Measurements from ENCODE around the gene MIA3. TPM values are rescaled to one million over a fixed set of nuclear protein-coding genes. Genes with fewer than 3 reads are reported as not detected.
"Not testable (repeated sequence)": the region's sequence is repeated elsewhere in the genome, so short reads cannot be mapped to it uniquely, and the experiment has no call there.

The MIA3 gene
- total and polyA plus RNA-seq, 7 experiments from 2014 or later = 48.0 to 112 (median 79.6) TPM

DNA sequence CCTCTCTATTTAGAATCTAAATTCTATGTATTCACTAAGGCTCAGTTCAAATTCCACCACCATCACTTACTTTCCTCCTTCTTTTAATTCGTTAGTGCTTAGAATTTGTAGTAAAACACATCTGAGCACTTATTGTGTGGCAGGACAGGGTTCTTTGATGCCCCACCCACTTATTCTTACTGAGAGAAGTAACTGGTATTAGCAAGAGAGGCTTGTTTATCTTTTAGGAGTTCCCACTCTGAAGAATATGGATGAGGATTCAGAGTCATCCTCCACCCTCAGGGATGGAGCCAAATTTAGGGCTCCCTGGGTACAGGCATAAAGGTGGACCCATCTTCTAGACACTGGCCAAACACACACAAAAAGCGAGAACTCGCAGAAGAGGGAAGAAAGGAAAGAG lies 16.6 kb upstream of the MIA3 start:
- POLR2A ChIA-PET = no interaction called here
- H3K9me3 ChIP-seq (ENCODE audit: control insufficient read depth in 2 of 3, low read length in 3 of 3) = no peaks in the 10 kb centered on the region
- H3K27me3 Mint-ChIP-seq = peaks cover 0 to 11% (median 0%) of the 10 kb centered on the region in 5 donors
- H3K4me3 Mint-ChIP-seq = no peak overlapping the region
- H3K27me3 ChIP-seq (ENCODE audit: control insufficient read depth in 2 of 2, insufficient read depth in 2 of 2, low read length in 2 of 2) = no peaks in the 10 kb centered on the region
- H3K36me3 Mint-ChIP-seq = no peaks in the 10 kb centered on the region
- H3K4me3 ChIP-seq (ENCODE audit: low read length) = no peak overlapping the region
- H3K27ac ChIP-seq (ENCODE audit: low read depth, low read length) = no peak overlapping the region
- no peak for DNase-seq
- ATAC-seq = no peak
- no peaks in the 10 kb centered on the region for H3K36me3 ChIP-seq (ENCODE audit: control insufficient read depth in 2 of 3, insufficient read depth in 3 of 3, low read length in 3 of 3)
- CTCF ChIA-PET = no interaction called here
- H3K27ac Mint-ChIP-seq = peak overlapping the region in 1 of 9 donors; percentile 14
- no peaks in the 10 kb centered on the region for H3K4me1 Mint-ChIP-seq
- peaks cover 0 to 1% (median 0%) of the 10 kb centered on the region in 11 donors for H3K9me3 Mint-ChIP-seq
- no peaks in the 10 kb centered on the region for H3K4me1 ChIP-seq (ENCODE audit: control insufficient read depth in 2 of 2, insufficient read depth in 2 of 2, low read length in 2 of 2)
- intact Hi-C loops (cut with micrococcal nuclease) = no loop called here

DNA sequence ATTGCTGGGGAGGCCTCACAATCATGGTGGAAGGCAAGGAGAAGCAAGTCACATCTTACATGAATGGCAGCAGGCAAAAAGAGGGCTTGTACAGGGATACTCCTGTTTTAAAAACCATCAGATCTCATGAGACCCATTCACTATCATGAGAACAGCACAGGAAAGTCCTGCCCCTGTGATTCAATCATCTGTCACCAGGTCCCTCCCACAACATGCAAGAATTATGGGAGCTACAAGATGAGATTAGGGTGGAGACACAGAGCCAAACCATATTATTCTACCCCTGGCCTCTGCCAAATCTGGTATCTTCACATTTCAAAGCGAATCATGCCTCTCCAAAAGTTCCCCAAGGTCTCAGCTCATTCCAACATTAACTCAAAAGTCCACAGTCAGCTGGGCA lies 11.1 kb upstream of the MIA3 start:
- no peaks in the 10 kb centered on the region for H3K4me1 ChIP-seq (ENCODE audit: control insufficient read depth in 2 of 2, insufficient read depth in 2 of 2, low read length in 2 of 2)
- H3K4me1 Mint-ChIP-seq = no peaks in the 10 kb centered on the region
- no peak overlapping the region for H3K27ac Mint-ChIP-seq
- H3K36me3 ChIP-seq (ENCODE audit: control insufficient read depth in 2 of 3, insufficient read depth in 3 of 3, low read length in 3 of 3) = no peaks in the 10 kb centered on the region
- H3K4me3 Mint-ChIP-seq = no peak overlapping the region
- CTCF ChIA-PET = no interaction called here
- no peak for ATAC-seq
- H3K9me3 Mint-ChIP-seq = peaks cover 0 to 14% (median 3%) of the 10 kb centered on the region in 11 donors
- no peaks in the 10 kb centered on the region for H3K9me3 ChIP-seq (ENCODE audit: control insufficient read depth in 2 of 3, low read length in 3 of 3)
- no peak for DNase-seq
- POLR2A ChIA-PET = no interaction called here
- peaks cover 0 to 14% (median 0%) of the 10 kb centered on the region in 5 donors for H3K36me3 Mint-ChIP-seq
- H3K27me3 Mint-ChIP-seq = peaks cover 0 to 27% (median 2%) of the 10 kb centered on the region in 5 donors
- intact Hi-C loops (cut with micrococcal nuclease) = no loop called here
- no peak overlapping the region for H3K4me3 ChIP-seq (ENCODE audit: low read length)
- H3K27ac ChIP-seq (ENCODE audit: low read depth, low read length) = no peak overlapping the region
- H3K27me3 ChIP-seq (ENCODE audit: control insufficient read depth in 2 of 2, insufficient read depth in 2 of 2, low read length in 2 of 2) = no peaks in the 10 kb centered on the region

DNA sequence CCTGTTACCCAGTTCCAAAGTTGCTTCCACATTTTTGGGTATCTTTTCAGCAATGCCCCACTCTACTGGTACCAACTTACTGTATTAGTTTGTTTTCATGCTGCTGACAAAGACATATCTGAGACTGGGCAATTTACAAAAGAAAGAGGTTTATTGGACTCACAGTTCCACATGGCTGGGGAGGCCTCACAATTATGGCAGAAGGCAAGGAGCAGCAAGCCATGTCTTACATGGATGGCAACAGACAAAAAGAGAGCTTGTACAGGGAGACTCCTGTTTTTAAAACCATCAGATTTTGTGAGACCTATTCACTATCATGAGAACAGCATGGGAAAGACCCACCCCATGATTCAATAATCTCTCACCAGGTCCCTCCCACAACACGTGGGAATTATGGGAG lies 8.8 kb upstream of the MIA3 start:
- H3K9me3 ChIP-seq (ENCODE audit: control insufficient read depth in 2 of 3, low read length in 3 of 3); DNase-seq; ATAC-seq; CTCF ChIA-PET; H3K4me3 ChIP-seq (ENCODE audit: low read length); H3K27ac ChIP-seq (ENCODE audit: low read depth, low read length); H3K4me1 ChIP-seq (ENCODE audit: control insufficient read depth in 2 of 2, insufficient read depth in 2 of 2, low read length in 2 of 2); H3K4me3 Mint-ChIP-seq; H3K36me3 ChIP-seq (ENCODE audit: control insufficient read depth in 2 of 3, insufficient read depth in 3 of 3, low read length in 3 of 3); H3K4me1 Mint-ChIP-seq; intact Hi-C loops (cut with micrococcal nuclease); H3K27me3 ChIP-seq (ENCODE audit: control insufficient read depth in 2 of 2, insufficient read depth in 2 of 2, low read length in 2 of 2); H3K27ac Mint-ChIP-seq: not testable (repeated sequence)
- Mint-ChIP-seq H3K9me3 (peaks cover 0 to 14% (median 3%) of the 10 kb centered on the region in 11 donors), H3K36me3 (peaks cover 0 to 14% (median 0%) of the 10 kb centered on the region in 5 donors), H3K27me3 (peaks cover 5 to 48% (median 18%) of the 10 kb centered on the region in 5 donors)
- POLR2A ChIA-PET = interaction anchor here (0.6 to 0.7 kb wide), 2 partner anchors 13 to 143 kb away, joined by 3 read pairs; no protein-coding TSS in a partner anchor

DNA sequence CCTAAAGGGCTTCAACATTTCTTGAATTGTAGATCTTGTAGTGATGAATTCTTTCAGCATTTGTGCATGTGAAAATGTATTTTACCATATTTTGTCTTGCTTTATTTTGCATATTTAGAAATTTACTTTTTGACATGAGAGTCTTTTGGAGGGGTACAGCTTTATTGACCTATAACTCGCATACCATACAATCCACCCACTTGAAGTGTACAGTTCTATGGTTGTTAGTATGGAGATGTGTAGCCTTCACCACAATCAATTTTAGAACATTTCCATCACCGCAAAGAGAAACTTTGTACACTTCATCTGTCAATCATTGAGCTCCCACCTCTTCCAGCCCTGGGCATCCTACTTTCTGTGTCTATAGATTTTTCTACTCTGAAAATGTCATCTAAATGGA lies 7.2 kb upstream of the MIA3 start:
- intact Hi-C loops (cut with micrococcal nuclease) = loop anchor here (2.0 to 10.0 kb wide), 5 partner anchors 14 to 1234 kb away; partner anchors contain the start of genes DISP1 (in 1 of the 2), DUSP10 (in 1 of the 2), SUSD4 (in 1 of the 2) and TP53BP2 (in 1 of the 2)
- DNase-seq (no peak), ATAC-seq (no peak)
- Histone ChIP-seq H3K36me3 (ENCODE audit: control insufficient read depth in 2 of 3, insufficient read depth in 3 of 3, low read length in 3 of 3) (no peaks in the 10 kb centered on the region), H3K9me3 (ENCODE audit: control insufficient read depth in 2 of 3, low read length in 3 of 3) (no peaks in the 10 kb centered on the region), H3K27me3 (ENCODE audit: control insufficient read depth in 2 of 2, insufficient read depth in 2 of 2, low read length in 2 of 2) (no peaks in the 10 kb centered on the region), H3K4me1 (ENCODE audit: control insufficient read depth in 2 of 2, insufficient read depth in 2 of 2, low read length in 2 of 2) (no peaks in the 10 kb centered on the region), H3K27ac (ENCODE audit: low read depth, low read length) (no peak overlapping the region), H3K4me3 (ENCODE audit: low read length) (no peak overlapping the region)
- Mint-ChIP-seq H3K27ac (no peak overlapping the region), H3K9me3 (peaks cover 0 to 14% (median 3%) of the 10 kb centered on the region in 11 donors), H3K36me3 (peaks cover 0 to 14% (median 0%) of the 10 kb centered on the region in 5 donors), H3K4me1 (no peaks in the 10 kb centered on the region), H3K27me3 (peaks cover 5 to 58% (median 29%) of the 10 kb centered on the region in 5 donors), H3K4me3 (no peak overlapping the region)
- ChIA-PET CTCF (no interaction called here), POLR2A (no interaction called here)

DNA sequence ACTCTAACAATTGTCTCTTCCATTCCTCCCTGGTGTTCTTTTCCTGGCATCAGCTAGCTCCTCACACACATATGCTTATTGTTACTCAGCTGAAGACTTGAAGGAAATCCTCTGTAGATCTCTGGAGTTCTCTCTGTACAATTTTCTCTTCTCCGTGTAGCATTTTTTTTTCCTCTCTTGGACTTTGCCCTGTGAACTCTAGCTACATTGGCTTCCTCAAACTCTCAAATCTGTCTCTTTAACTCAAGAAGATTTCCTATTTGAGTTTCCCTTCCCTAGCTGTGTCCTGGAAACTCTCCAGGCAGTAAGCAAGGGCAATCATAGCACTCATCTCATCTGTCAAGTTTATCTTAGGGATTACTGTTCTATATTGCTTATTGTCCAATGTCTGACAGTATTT lies 4.3 kb upstream of the MIA3 start:
- H3K4me3 ChIP-seq (ENCODE audit: low read length) = no peak overlapping the region
- H3K4me1 ChIP-seq (ENCODE audit: control insufficient read depth in 2 of 2, insufficient read depth in 2 of 2, low read length in 2 of 2) = peaks cover 7 to 8% of the 10 kb centered on the region in 2 donors
- peaks cover 5 to 74% (median 29%) of the 10 kb centered on the region in 5 donors for H3K27me3 Mint-ChIP-seq
- ATAC-seq = no peak
- DNase-seq = no peak
- no peak overlapping the region for H3K27ac ChIP-seq (ENCODE audit: low read depth, low read length)
- H3K36me3 ChIP-seq (ENCODE audit: control insufficient read depth in 2 of 3, insufficient read depth in 3 of 3, low read length in 3 of 3) = no peaks in the 10 kb centered on the region
- H3K9me3 ChIP-seq (ENCODE audit: control insufficient read depth in 2 of 3, low read length in 3 of 3) = no peaks in the 10 kb centered on the region
- peaks cover 0 to 11% (median 6%) of the 10 kb centered on the region in 7 donors for H3K4me1 Mint-ChIP-seq
- intact Hi-C loops (cut with micrococcal nuclease) = loop anchor here (10.0 kb wide), 4 partner anchors 201 to 1231 kb away; partner anchors contain the start of genes DISP1 (in 1 of the 2), DUSP10 (in 1 of the 2), SUSD4 (in 1 of the 2) and TP53BP2 (in 1 of the 2)
- H3K27me3 ChIP-seq (ENCODE audit: control insufficient read depth in 2 of 2, insufficient read depth in 2 of 2, low read length in 2 of 2) = no peaks in the 10 kb centered on the region
- H3K36me3 Mint-ChIP-seq = peaks cover 0 to 13% (median 0%) of the 10 kb centered on the region in 5 donors
- POLR2A ChIA-PET = no interaction called here
- H3K4me3 Mint-ChIP-seq = no peak overlapping the region
- CTCF ChIA-PET = no interaction called here
- peak overlapping the region in 1 of 9 donors; percentile 46 for H3K27ac Mint-ChIP-seq
- H3K9me3 Mint-ChIP-seq = peaks cover 0 to 14% (median 3%) of the 10 kb centered on the region in 11 donors

DNA sequence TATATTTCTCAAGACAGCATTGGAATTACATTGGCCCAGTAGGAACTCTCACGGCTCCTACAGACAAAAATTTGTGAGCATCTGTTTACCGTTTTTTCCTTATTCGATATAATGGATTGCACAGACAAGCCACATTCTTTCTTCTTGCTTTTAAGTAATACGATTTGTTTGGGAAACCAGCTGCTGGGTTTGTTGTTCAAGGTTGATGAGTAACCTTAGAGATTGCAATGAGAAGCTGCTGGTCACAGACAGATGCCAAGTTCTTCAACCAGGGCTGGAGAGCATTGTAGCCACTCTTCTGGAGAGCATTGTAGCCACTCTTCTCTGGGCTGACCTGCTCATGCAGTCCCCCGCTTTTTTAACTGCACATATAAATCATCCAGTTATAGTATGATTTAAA lies 1.4 kb upstream of the MIA3 start:
- DNase-seq (no peak), ATAC-seq (no peak)
- ChIA-PET POLR2A (interaction anchor here (0.5 to 1.1 kb wide), 4 partner anchors 27 to 747 kb away, joined by 3 to 6 read pairs (median 4); partner anchors contain the start of genes AIDA, BROX, SUSD4 and TAF1A), CTCF (interaction anchor here (1.8 kb wide), 1 partner anchor 17 kb away, joined by 6 read pairs; no protein-coding TSS in a partner anchor)
- no peak overlapping the region for H3K27ac ChIP-seq (ENCODE audit: low read depth, low read length)
- no peaks in the 10 kb centered on the region for H3K36me3 ChIP-seq (ENCODE audit: control insufficient read depth in 2 of 3, insufficient read depth in 3 of 3, low read length in 3 of 3)
- H3K4me1 ChIP-seq (ENCODE audit: control insufficient read depth in 2 of 2, insufficient read depth in 2 of 2, low read length in 2 of 2) = peaks cover 18 to 22% of the 10 kb centered on the region in 2 donors
- no peaks in the 10 kb centered on the region for H3K9me3 ChIP-seq (ENCODE audit: control insufficient read depth in 2 of 3, low read length in 3 of 3)
- H3K27me3 ChIP-seq (ENCODE audit: control insufficient read depth in 2 of 2, insufficient read depth in 2 of 2, low read length in 2 of 2) = no peaks in the 10 kb centered on the region
- peaks cover 0 to 2% (median 0%) of the 10 kb centered on the region in 11 donors for H3K9me3 Mint-ChIP-seq
- peak overlapping the region; percentile 89 to 95 (median 93) for H3K4me3 Mint-ChIP-seq
- peaks cover 14 to 39% (median 32%) of the 10 kb centered on the region in 7 donors for H3K4me1 Mint-ChIP-seq
- H3K36me3 Mint-ChIP-seq = peaks cover 0 to 4% (median 0%) of the 10 kb centered on the region in 5 donors
- no peak overlapping the region for H3K4me3 ChIP-seq (ENCODE audit: low read length)
- intact Hi-C loops (cut with micrococcal nuclease) = loop anchor here (5.0 to 10.0 kb wide), 5 partner anchors 198 to 1228 kb away; partner anchors contain the start of genes DISP1 (in 1 of the 2), DUSP10 (in 1 of the 2), SUSD4 (in 1 of the 2) and TLR5 (in 1 of the 2)
- peaks cover 5 to 59% (median 29%) of the 10 kb centered on the region in 5 donors for H3K27me3 Mint-ChIP-seq
- H3K27ac Mint-ChIP-seq = peak overlapping the region in 8 of 9 donors; percentile 7 to 97 (median 96)
